Measurements from ENCODE around the gene AMMECR1. TPM values are rescaled to one million over a fixed set of nuclear protein-coding genes. Genes with fewer than 3 reads are reported as not detected.

Gene AMMECR1
- polyA plus RNA-seq, 12 donors, result 7.4 to 12.4 (median 9.3) TPM; not detected in 1

- DNase-seq, result peak; percentile 27
These were observed 1.4 kb downstream of the AMMECR1 start for GRCh38 chrX:110316351-110317060.

GRCh38 chrX:110315551-110315950 is 2.3 kb downstream of the AMMECR1 start:
- no peak for DNase-seq

GRCh38 chrX:110311437-110312230 is 6.3 kb downstream of the AMMECR1 start:
- no peak for DNase-seq

GRCh38 chrX:110310896-110311295 is 7.0 kb downstream of the AMMECR1 start:
- no peak for DNase-seq

GRCh38 chrX:110310000-110310790 is 7.7 kb downstream of the AMMECR1 start:
- DNase-seq, result no peak

- no peak for DNase-seq
These were observed 9.7 kb downstream of the AMMECR1 start for GRCh38 chrX:110308220-110308619.

GRCh38 chrX:110304884-110305283 is 13.0 kb downstream of the AMMECR1 start:
- no peak for DNase-seq

- DNase-seq, result no peak
These were observed 13.5 kb downstream of the AMMECR1 start for GRCh38 chrX:110304371-110304770.

- no peak for DNase-seq
These were observed 14.9 kb downstream of the AMMECR1 start for GRCh38 chrX:110302975-110303374.

- DNase-seq, result no peak
These were observed 16.7 kb downstream of the AMMECR1 start for GRCh38 chrX:110301194-110301593.

- DNase-seq, result no peak
These were observed 23.8 kb downstream of the AMMECR1 start for GRCh38 chrX:110294087-110294486.

- DNase-seq, result no peak
These were observed 24.2 kb downstream of the AMMECR1 start for GRCh38 chrX:110293658-110294057.

GRCh38 chrX:110287605-110288004 is 30.3 kb downstream of the AMMECR1 start:
- no peak for DNase-seq

- no peak for DNase-seq
These were observed 31.8 kb downstream of the AMMECR1 start for GRCh38 chrX:110286106-110286505.

GRCh38 chrX:110284159-110284558 is 33.7 kb downstream of the AMMECR1 start:
- no peak for DNase-seq

- no peak for DNase-seq
These were observed 35.0 kb downstream of the AMMECR1 start for GRCh38 chrX:110282922-110283321.

GRCh38 chrX:110281377-110281776 is 36.5 kb downstream of the AMMECR1 start:
- no peak for DNase-seq

GRCh38 chrX:110280954-110281353 is 36.9 kb downstream of the AMMECR1 start:
- no peak for DNase-seq

- no peak for DNase-seq
These were observed 40.3 kb downstream of the AMMECR1 start for GRCh38 chrX:110277609-110278008.

- no peak for DNase-seq
These were observed 41.1 kb downstream of the AMMECR1 start for GRCh38 chrX:110276778-110277177.

GRCh38 chrX:110268886-110269285 is 49.0 kb downstream of the AMMECR1 start:
- DNase-seq, result no peak

- no peak for DNase-seq
These were observed 49.5 kb downstream of the AMMECR1 start for GRCh38 chrX:110268395-110268794.

Measured in muscle of arm (tissue), 12 donors.